HG03045 (cell line): ENCODE measurements around the gene TAF4.
"Not testable (repeated sequence)": the region's sequence is repeated elsewhere in the genome, so short reads cannot be mapped to it uniquely, and the experiment has no call there.

Source experiments
- ATAC-seq: cut with Tn5 transposase; IDR thresholded peaks from one replicate; pipeline ENCODE4 v1.9.1; 2021; ENCODE audit warnings: mild to moderate bottlenecking, moderate library complexity; ENCODE audit not compliant: unreplicated experiment

The TAF4 gene, protein sequence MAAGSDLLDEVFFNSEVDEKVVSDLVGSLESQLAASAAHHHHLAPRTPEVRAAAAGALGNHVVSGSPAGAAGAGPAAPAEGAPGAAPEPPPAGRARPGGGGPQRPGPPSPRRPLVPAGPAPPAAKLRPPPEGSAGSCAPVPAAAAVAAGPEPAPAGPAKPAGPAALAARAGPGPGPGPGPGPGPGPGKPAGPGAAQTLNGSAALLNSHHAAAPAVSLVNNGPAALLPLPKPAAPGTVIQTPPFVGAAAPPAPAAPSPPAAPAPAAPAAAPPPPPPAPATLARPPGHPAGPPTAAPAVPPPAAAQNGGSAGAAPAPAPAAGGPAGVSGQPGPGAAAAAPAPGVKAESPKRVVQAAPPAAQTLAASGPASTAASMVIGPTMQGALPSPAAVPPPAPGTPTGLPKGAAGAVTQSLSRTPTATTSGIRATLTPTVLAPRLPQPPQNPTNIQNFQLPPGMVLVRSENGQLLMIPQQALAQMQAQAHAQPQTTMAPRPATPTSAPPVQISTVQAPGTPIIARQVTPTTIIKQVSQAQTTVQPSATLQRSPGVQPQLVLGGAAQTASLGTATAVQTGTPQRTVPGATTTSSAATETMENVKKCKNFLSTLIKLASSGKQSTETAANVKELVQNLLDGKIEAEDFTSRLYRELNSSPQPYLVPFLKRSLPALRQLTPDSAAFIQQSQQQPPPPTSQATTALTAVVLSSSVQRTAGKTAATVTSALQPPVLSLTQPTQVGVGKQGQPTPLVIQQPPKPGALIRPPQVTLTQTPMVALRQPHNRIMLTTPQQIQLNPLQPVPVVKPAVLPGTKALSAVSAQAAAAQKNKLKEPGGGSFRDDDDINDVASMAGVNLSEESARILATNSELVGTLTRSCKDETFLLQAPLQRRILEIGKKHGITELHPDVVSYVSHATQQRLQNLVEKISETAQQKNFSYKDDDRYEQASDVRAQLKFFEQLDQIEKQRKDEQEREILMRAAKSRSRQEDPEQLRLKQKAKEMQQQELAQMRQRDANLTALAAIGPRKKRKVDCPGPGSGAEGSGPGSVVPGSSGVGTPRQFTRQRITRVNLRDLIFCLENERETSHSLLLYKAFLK

DNA sequence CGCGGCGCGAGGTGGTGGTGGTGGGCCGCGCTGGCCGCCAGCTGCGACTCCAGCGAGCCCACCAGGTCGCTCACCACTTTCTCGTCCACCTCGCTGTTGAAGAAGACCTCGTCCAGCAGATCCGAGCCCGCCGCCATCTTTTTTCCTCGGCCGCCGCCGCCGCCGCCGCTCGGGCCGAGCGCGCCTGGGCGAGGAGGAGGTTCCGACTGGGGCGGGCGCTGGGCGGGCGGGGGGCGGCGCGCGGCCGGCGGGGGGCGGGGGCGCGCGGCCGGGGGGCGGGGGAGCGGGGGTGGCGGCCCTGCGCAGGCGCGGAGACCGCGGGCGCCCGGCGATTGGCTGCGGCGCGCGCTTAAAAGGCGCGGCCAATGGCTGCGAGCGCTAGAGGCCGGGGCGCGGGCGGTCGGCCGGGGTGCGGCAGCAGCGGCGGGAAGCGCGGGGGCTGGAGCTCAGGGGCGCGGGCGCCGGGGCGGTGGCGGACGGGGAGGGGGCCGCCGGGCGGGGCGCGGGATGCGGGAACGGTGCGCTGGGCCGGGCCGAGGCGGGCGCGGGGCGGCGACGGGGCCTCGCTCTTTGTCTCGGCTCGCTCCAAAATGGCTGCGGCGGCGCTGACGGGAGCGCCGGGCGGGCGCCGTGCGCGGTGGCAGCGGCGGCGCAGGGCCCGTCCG is at the start of gene TAF4:
TAF4 (minus strand) TSS at position 208 of the 665 bp plus-strand sequence; CDS start at position 137, 71 bp downstream.
- peak; percentile 73 for ATAC-seq

DNA sequence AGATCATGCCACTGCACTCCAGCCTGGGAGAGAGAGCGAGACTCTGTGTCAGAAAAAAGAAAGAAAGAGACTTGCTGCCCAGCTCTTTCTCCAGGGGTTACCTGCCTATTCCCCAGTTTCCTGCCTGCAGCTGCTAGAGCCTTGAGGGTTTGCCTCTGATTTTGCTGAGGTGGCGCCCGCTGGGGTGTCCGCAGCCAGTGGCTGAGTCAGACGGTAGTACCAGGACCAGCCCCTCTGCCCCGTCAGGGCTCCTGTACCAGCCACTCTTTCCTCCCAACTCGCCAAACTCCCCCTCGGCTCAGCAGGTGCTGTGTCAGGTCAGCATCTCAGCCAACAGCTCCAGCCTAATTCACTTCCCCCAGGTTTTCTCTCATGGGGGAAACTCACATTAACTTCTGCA is 49.2 kb upstream of the TAF4 start:
- ATAC-seq: no peak

DNA sequence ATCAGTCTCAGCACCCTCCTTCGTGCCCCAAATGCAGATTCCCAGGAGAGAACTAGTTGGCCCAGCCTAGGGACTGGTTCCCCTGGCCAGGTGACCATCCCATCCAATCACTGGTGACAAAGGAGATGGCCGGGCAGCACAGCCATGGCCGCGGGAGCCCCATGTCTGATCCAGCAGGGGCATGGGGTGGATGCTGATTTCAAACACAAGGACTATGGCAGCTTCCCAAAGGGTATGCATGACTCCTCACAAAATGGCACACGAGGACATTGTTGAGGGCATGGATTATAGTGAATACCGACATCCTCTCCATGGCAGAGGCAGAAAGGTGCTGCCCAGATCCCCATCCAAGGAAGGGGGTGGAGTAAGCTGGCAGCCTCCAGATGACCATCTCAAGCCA is 46.7 kb upstream of the TAF4 start:
- no peak for ATAC-seq

DNA sequence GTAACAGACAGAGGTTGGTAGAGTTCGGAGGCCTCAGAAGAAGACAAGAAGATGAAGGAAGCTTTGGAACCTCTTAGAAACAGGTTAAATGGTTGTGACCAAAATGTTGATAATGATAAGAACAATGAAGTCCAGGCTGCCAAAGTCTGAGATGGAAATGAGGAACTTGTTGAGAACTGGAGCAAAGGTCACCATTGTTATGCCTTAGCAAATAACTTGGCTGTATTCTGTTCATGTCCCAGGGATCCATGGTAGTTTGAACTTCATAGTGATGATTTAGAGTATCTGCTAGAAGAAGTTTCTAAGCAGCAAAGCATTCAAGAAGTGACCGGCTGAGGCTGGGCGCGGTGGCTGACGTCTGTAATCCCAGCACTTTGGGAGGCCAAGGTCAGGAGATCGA is 45.5 kb upstream of the TAF4 start:
- ATAC-seq: no peak

DNA sequence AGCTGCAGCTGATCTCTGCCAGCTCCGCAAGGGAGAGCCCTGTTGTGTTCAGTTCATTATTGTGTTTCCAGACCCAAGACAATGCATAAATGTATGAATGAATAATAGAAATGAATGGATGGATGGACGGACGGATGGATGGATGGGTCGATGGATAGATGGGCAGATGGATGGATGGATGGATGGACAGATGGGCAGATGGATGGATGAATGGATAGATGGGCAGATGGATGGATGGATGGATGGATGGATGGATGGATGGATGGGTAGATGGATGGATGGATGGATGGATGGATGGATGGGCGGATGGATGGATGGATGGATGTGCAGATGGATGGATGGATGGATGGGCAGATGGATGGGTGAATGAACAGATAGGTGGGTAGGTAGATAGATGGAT is 39.9 kb upstream of the TAF4 start:
- ATAC-seq: no peak

DNA sequence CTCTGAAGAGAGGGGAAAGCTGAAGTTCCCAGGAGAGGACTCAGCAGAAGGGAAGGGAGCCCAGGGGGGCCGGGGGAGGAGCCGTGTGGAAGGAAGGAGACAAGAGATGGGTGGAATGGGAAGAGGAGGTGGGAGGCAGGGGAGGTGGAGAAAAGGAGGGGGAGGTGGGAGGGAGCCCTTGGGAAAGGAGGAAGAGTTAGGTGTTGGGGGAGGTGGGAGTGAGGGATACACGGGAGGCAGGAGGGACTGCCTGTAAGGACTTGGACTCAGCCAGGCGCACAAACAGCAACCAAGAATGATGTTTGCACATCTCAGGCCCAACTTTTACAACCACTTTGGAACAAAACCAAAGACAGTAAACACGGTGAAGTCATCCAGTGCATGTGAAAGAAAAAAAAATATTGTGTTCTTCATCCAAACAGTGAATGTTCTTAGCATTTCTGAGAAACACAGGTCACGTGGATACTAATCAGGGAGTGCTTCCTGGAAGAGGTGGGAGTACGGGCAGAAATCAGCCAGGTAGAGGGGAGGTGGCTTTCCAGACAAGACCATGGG is 39.2 kb upstream of the TAF4 start:
- no peak for ATAC-seq

DNA sequence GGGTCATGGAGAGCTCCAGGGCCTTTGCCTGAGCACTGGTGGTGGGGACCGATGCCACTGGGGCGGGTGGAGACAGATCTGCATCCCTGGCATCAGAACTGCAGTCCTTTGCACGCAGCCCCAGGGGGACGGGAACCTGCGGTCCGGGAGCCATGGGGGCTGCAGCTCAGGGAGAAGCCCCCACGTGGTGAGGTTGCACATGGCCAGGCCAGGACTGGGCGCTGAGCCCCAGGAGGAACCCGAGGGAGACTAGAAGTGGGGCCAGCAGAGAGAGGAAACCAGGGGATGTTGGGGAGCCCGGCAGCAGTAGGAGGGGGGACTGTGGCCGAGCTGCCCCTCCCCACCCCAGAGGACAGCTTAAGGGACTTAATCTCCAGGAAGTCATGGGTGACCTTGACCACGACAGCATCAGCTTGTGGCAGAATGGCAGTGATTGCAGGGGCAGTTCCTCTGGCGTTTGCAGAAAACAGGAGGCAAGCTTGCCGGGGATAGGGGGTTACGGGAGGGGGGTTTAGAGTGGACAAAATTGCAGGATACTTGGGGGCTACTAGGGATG is 38.6 kb upstream of the TAF4 start:
- no peak for ATAC-seq

DNA sequence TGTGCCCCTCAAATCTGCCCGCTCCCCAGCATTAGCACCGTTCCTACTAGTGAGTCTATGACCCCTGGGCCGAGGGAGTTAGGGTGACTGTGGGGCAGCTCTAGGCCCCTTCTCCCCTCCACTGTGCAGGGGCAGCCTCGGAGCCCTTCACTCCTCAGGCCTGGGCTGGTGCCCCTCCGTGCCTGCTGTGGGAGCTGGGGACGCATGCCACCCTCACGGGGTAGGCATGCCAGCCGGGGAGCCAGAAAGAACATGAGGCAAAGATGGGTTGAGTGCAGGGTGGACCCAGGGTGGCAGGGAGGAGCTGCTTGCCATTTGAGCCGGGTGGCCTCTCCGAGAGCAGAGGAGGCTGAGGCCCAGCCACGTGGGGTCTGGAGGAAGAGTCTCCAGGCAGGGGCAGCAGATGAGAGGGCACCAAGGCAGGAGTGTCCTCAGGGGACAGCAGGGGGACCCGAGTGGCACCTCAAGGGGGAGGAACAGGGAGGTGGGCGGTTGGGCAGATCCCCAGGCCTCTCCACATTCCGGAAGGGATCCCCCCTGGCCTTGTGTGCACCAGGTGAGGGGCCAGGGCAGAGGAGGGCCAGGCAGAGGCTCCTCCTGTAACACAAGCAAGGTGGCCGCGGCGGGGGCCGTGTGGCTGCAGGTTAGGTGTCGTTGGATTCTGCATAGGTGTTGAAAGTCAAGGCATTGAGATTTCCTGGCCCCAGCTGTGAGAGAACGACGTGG is 38.0 kb upstream of the TAF4 start:
- no peak for ATAC-seq

DNA sequence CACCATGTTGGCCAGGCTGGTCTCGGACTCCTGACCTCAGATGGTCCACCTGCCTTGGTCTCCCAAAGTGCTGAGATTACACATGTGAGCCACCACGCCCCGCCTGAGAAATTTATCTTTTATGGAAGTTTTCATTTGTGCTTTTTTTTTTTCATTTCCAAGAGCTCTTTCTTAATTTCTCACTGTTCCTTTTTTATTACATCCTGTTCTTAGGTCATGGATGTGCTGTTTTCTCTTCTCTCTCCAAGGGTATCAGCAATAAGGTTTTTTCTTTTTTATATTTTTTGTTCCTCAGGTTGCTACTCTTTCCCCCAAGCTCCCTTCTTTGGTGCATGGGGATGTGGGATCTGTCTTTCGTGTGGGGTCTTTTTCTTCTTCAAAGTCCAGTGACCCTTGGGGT is 35.4 kb upstream of the TAF4 start:
- no peak for ATAC-seq

DNA sequence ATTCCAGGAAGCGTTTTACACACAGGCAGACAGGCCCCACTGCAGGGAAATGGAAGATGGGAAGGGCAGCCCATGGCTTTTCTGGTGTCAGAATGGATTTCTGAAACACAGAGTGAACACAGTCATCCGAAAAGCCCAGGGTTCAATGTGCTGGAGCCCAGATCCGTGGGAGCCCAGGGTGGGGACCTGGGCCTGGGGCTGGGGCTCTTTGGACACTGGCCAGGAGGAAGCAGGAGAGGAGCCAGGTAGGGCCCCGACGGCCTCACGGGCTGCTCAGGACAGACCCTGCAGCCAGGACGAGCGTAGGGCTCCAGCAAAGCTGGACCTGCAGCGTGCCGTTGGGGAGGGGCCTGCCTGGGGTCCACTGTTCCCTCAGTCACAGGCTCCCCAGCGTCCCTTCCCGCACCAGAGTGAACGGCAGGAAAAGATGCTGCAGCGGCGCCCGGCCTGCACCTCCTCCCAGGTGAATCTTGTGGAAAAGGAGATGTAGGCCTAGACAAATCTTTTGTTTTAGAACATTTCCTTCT is 32.3 kb upstream of the TAF4 start:
- no peak for ATAC-seq

DNA sequence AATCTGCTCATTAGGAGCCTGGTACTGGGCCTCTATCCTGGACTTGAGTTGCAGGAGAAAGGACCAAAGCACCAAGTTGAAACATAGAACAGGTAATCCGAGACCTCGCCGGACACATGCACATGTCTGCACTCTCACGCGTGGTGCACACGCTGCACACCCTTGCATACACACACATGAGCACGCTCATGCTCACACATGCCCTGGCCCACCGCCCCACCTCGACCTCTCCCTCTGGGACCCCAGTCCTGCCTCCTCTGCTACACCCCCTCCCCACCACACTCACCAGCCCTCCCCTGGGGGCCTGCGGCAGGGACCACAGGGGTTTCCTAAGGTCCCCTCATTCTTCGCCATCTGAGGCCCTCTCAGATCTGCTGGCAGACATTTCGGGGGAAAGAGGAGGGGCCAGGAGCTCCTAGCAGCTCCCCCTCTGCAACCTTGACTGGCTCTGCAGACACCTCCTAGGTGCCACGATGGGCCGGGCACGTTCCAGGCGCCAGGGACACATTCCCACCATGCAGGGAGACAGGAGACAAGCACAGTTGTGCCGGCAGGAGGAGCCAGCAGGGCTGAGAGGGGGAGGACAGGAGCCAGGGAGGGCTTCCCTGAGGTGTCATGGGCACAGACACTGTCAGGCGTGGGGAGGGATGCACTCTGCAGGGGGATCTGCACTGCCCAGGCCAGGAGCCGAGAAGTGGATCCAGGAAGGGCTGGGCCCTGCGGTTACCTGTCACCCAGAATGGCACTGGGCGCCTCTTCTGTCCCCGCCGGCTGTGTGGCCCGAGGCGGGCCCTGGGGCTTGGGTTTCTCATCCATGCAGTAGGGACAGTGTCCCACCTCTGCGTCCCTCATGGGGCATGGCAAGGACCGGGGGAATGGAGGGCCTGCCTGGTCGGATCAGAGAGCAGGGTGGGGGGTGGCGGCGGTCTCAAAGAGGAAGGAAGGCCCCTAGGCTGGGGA is 31.0 kb upstream of the TAF4 start:
- no peak for ATAC-seq

DNA sequence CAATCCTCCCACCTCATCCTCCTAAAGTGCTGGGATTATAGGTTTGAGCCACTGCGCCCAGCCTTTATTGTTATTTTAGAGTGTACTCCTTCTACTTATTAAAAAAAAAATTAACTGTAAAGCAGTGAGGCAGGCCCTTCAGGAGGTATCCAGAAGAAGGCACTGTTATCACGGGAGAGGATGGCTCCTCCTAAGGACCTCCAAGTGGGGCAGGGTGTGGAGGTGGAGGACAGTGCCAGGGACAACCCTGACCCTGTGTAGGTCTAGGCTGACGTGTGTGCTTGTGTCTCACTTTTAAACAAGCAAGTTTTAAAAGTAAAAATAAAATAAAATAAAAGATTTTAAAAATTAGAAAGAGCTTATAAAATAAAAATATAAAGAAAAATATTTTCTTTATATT is 23.7 kb upstream of the TAF4 start:
- no peak for ATAC-seq

DNA sequence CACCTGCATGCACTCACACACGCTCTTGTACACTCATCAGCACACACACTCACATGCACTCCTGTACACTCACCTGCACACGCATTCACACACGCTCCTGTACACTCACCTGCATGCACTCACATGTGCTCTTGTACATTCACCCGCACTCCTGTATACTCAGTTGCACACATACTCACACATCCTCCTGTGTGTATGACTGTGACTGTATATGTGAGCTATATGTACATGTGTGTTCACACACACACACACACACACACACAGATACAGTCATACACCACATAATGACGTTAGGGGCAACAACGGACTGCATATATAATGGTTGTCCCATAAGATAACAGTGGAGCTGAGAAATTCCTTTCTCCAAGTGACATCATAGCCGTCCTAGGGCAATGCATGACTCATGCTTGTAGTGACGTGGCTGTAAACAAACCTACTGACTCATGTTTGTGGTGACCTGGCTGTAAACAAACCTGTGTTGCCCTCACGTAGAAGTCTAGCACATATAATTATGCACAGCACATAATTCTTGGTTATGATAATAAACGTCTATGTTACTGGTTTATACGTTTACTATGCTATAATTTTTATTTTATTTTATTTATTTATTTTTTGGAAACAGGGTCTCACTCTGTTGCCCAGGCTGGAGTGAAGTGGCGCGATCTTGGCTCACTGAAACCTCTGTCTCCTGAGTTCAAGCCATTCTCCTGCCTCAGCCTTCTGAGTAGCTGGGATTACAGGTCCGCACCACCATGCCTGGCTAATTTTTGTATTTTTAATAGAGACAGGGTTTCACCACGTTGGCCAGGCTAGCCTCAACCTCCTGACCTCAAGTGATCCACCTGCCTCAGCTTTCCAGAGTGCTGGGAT is 22.8 kb upstream of the TAF4 start:
- no peak for ATAC-seq

DNA sequence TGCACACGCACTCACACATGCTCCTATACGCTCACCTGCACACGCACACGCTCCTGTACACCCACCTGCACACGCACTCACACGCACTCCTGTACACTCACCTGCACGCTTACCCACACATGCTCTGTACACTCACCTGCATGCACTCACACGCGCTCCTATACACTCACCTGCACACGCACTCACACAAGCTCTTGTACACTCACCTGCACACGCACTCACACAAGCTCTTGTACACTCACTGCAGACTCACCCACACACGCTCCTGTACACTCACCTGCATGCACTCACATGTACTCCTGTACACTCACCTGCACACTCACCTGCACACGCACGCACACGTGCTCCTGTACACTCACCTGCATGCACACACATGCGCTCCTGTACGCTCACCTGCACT is 22.0 kb upstream of the TAF4 start:
- ATAC-seq: no peak

DNA sequence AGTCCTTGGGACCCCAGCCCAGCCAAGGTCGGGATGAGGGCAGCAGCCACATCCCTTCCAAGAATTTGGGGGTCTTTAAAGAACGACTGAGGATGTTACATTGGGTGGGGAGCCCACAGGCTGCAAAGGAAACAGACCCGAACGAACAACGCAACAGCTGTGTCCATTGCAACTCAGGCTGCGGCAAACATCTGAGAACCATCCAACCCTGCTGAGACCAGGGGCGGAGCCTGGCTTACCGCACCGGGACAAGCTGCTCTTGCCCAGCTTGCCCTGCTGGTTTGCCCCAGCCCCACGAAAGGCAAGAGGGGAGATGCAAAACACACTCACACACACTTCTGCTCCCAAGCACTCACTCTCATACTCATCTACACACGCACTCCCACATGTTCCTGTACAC is 21.5 kb upstream of the TAF4 start:
- ATAC-seq: no peak

DNA sequence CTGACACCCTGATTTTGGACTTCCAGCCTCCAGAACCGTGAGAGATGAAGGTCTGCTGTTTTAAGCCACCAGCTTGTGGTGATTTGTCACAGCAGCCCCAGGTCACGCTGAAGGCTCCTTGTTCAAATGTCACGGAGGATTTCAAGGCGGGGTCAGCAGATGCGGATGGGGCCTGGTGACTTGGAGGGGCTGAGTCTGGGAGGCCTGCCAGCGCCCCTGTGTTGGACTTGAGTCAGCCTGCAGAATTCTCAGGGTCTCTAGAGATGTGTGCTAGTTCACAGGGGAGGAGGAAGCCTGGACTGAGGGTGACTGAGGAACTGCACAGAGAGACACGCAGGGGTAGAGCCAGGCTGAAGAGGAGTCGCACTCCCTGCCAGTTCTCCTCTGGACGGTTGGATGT is 19.5 kb upstream of the TAF4 start:
- no peak for ATAC-seq

DNA sequence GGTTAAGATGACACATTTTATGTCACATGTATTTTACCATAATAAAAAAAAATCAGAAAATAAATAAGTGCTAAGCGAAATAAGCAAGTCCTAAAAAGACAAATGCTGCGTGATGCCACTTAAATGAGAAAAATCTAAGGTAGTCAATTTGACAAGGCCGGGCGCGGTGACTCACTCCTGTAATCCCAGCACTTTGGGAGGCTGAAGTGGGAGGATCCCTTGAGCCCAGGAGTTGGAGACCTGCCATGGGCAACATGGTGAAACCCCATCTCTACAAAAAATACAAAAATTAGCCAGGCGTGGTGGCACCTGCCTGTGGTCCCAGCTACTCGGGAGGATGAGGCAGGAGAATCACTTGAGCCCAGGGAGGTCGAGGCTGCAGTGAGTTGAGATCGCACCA is 18.5 kb upstream of the TAF4 start:
- ATAC-seq: not testable (repeated sequence)

DNA sequence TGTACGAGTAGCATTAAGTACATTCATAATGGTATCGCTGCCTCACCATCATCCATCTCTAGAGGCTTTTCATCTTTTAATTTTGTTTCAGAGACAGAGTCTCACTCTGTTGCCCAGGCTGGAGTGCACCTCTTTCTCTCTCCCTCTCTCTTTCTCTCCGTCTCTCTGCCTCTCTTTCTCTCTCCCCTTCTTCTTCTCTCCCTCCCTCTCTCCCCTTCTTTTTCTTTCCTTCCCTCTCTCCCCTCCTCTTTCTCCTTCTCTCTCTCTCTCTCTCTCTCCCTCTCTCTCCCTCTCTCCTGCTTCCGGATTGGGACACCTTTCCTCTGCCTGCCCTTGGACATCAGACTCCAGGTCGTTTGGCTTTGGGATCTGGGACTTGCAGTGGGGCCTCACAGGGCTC is 17.6 kb upstream of the TAF4 start:
- ATAC-seq: no peak
